ENCODE results near the gene XYLB.
"Not testable (repeated sequence)": the region's sequence is repeated elsewhere in the genome, so short reads cannot be mapped to it uniquely, and the experiment has no call there.

Gene XYLB

GRCh38 chr3:38320638-38321037 lies 25.9 kb upstream of the XYLB start:
- DNase-seq (ENCODE audit: low read depth in 1 of 2, low spot score in 1 of 2), result not testable (repeated sequence)

GRCh38 chr3:38323060-38323459 lies 23.5 kb upstream of the XYLB start:
- no peak for DNase-seq (ENCODE audit: low read depth in 1 of 2, low spot score in 1 of 2)

GRCh38 chr3:38325256-38325655 lies 21.3 kb upstream of the XYLB start:
- no peak for DNase-seq (ENCODE audit: low read depth in 1 of 2, low spot score in 1 of 2)

- no peak for DNase-seq (ENCODE audit: low read depth in 1 of 2, low spot score in 1 of 2)
Measured at GRCh38 chr3:38327335-38328009, 19.1 kb upstream of the XYLB start.

GRCh38 chr3:38331257-38332022 lies 15.1 kb upstream of the XYLB start:
- no peak for DNase-seq (ENCODE audit: low read depth in 1 of 2, low spot score in 1 of 2)

GRCh38 chr3:38332201-38332600 lies 14.4 kb upstream of the XYLB start:
- no peak for DNase-seq (ENCODE audit: low read depth in 1 of 2, low spot score in 1 of 2)

GRCh38 chr3:38334142-38335055 lies 12.2 kb upstream of the XYLB start:
- DNase-seq (ENCODE audit: low read depth in 1 of 2, low spot score in 1 of 2), result no peak

GRCh38 chr3:38335263-38335662 lies 11.3 kb upstream of the XYLB start:
- no peak for DNase-seq (ENCODE audit: low read depth in 1 of 2, low spot score in 1 of 2)

GRCh38 chr3:38337703-38338102 lies 8.9 kb upstream of the XYLB start:
- no peak for DNase-seq (ENCODE audit: low read depth in 1 of 2, low spot score in 1 of 2)

- DNase-seq (ENCODE audit: low read depth in 1 of 2, low spot score in 1 of 2), result no peak
Measured at GRCh38 chr3:38343797-38344594, 2.6 kb upstream of the XYLB start.

GRCh38 chr3:38345879-38346586 lies 552 bp upstream of the XYLB start:
- DNase-seq (ENCODE audit: low read depth in 1 of 2, low spot score in 1 of 2), result no peak

GRCh38 chr3:38347421-38348200 lies 1.0 kb downstream of the XYLB start:
- no peak for DNase-seq (ENCODE audit: low read depth in 1 of 2, low spot score in 1 of 2)

- DNase-seq (ENCODE audit: low read depth in 1 of 2, low spot score in 1 of 2), result no peak
Measured at GRCh38 chr3:38348903-38349302, 2.3 kb downstream of the XYLB start.

GRCh38 chr3:38349684-38350359 lies 3.2 kb downstream of the XYLB start:
- DNase-seq (ENCODE audit: low read depth in 1 of 2, low spot score in 1 of 2), result no peak

GRCh38 chr3:38353151-38353550 lies 6.6 kb downstream of the XYLB start:
- no peak for DNase-seq (ENCODE audit: low read depth in 1 of 2, low spot score in 1 of 2)

- no peak for DNase-seq (ENCODE audit: low read depth in 1 of 2, low spot score in 1 of 2)
Measured at GRCh38 chr3:38354588-38355330, 8.2 kb downstream of the XYLB start.

GRCh38 chr3:38359038-38359437 lies 12.5 kb downstream of the XYLB start:
- DNase-seq (ENCODE audit: low read depth in 1 of 2, low spot score in 1 of 2), result no peak

GRCh38 chr3:38360345-38360744 lies 13.8 kb downstream of the XYLB start:
- no peak for DNase-seq (ENCODE audit: low read depth in 1 of 2, low spot score in 1 of 2)

Measured in stimulated activated CD4-positive, alpha-beta T cell treated with anti-CD3 and anti-CD28 coated beads, Interleukin-15, amount 100 ng/mL, for 1 hour (primary cell).